SK-N-SH (cell line): ENCODE results near the gene TECR. TPM values are rescaled to one million over a fixed set of nuclear protein-coding genes. Genes with fewer than 3 reads are reported as not detected.

ENCODE experiments used
- CTCF ChIA-PET: fragments of 300-600, 350-600 bp; formaldehyde crosslinking; extraction: SDS; loops from one replicate; lab custom pipeline; 2021; lab: Yijun Ruan, JAX
- POLR2A ChIA-PET: fragments of 350-600 bp; sonication (Branson Sonifier 250); formaldehyde crosslinking; extraction: SDS; loops from one replicate; lab custom pipeline; 2020; ENCODE audit warnings: antibody characterized with exemption, inconsistent platforms; lab: Yijun Ruan, JAX
- DNase-seq: peaks from one replicate; pipeline ENCODE4 v3.0.0; 2012
- H2AFZ ChIP-seq: fragments of 200-600 bp; sonication (generic); 2 replicates; pipeline ENCODE4 v1.8.1; 2016; ENCODE audit warnings: antibody characterized with exemption, mild to moderate bottlenecking, low read depth
- H3F3A ChIP-seq: fragments of 200-600 bp; sonication (generic); replicated peaks from 2 replicates; pipeline ENCODE3; 2016; ENCODE audit warnings: antibody characterized with exemption, mild to moderate bottlenecking; ENCODE audit not compliant: insufficient read depth
- H3K27ac ChIP-seq, 2 experiments: fragments of 200-500 bp in 1 of 2; fragments of 200-600 bp in 1 of 2; sonication (Bioruptor generic) in 1 of 2; sonication (generic), shearing (Covaris generic) in 1 of 2; 2 replicates each; pipeline versions ENCODE4 v1.5.1 to v1.6.1; 2014 to 2016; ENCODE audit warnings: low read depth in 2 of 2, inconsistent platforms in 1 of 2, low read length in 1 of 2, mild to moderate bottlenecking in 1 of 2, mixed read lengths in 1 of 2
- H3K27me3 ChIP-seq: fragments of 200-600 bp; sonication (generic), shearing (Covaris generic); 2 replicates; pipeline ENCODE4 v1.6.1; 2016; ENCODE audit warnings: mixed run types; ENCODE audit not compliant: insufficient read depth
- H3K36me3 ChIP-seq, 2 experiments: fragments of 200-500 bp in 1 of 2; fragments of 200-600 bp in 1 of 2; sonication (Bioruptor generic) in 1 of 2; sonication (generic) in 1 of 2; replicated peaks in 1 of 2; 2 replicates each; pipeline versions ENCODE3 to v1.5.1; 2014 to 2016; ENCODE audit warnings: low read length in 1 of 2, mild to moderate bottlenecking in 1 of 2; ENCODE audit not compliant: insufficient read depth in 2 of 2, control insufficient read depth in 1 of 2
- H3K4me1 ChIP-seq, 2 experiments: fragments of 200-500 bp in 1 of 2; fragments of 200-600 bp in 1 of 2; sonication (Bioruptor generic) in 1 of 2; sonication (generic), shearing (Covaris generic) in 1 of 2; 2 replicates each; pipeline versions ENCODE4 v1.5.1 to v1.6.1; 2014 to 2016; ENCODE audit warnings: low read depth in 1 of 2, low read length in 1 of 2, mixed run types in 1 of 2; ENCODE audit not compliant: insufficient read depth in 2 of 2, control insufficient read depth in 1 of 2
- H3K4me2 ChIP-seq: fragments of 200-600 bp; sonication (generic), shearing (Covaris generic); 2 replicates; pipeline ENCODE4 v1.6.1; 2017; ENCODE audit warnings: mixed run types
- H3K4me3 ChIP-seq, 2 experiments: fragments of 200-500 bp in 1 of 2; fragments of 200-600 bp in 1 of 2; sonication (Bioruptor generic) in 1 of 2; sonication (generic), shearing (Covaris generic) in 1 of 2; 2 replicates each; pipeline versions ENCODE4 v1.5.1 to v1.8.1; 2014 to 2016; ENCODE audit warnings: low read depth in 2 of 2, inconsistent platforms in 1 of 2, low read length in 1 of 2, mild to moderate bottlenecking in 1 of 2, mixed read lengths in 1 of 2, moderate library complexity in 1 of 2
- H3K79me2 ChIP-seq: fragments of 200-600 bp; sonication (generic); 2 replicates; pipeline ENCODE4 v1.8.1; 2017; ENCODE audit warnings: mild to moderate bottlenecking; ENCODE audit not compliant: insufficient read depth
- H3K9ac ChIP-seq: fragments of 200-600 bp; sonication (generic); 2 replicates; pipeline ENCODE4 v1.6.1; 2017; ENCODE audit warnings: mixed run types
- H3K9me2 ChIP-seq: fragments of 200-600 bp; sonication (generic); 2 replicates; pipeline ENCODE4 v1.6.1; 2017; ENCODE audit warnings: mixed run types
- H3K9me3 ChIP-seq: fragments of 200-600 bp; sonication (generic); 2 replicates; pipeline ENCODE4 v1.6.1; 2017; ENCODE audit warnings: mixed run types, mild to moderate bottlenecking, moderate library complexity
- H4K20me1 ChIP-seq: fragments of 200-600 bp; sonication (generic); 2 replicates; pipeline ENCODE4 v1.6.1; 2017; ENCODE audit warnings: mild to moderate bottlenecking, mixed run types; ENCODE audit not compliant: insufficient read depth
- CTCF ChIP-seq: fragments of 200-600 bp; sonication (generic); IDR thresholded peaks from 2 replicates; pipeline ENCODE4 v1.6.1; 2017; ENCODE audit warnings: antibody characterized with exemption, mild to moderate bottlenecking, moderate library complexity
- EP300 ChIP-seq, 2 experiments: IDR thresholded peaks; 2 replicates each; pipeline versions ENCODE4 v1.4.0 to v1.6.1; 2012; ENCODE audit warnings: borderline replicate concordance in 1 of 2, low read depth in 1 of 2, low read length in 1 of 2
- FOXJ3 ChIP-seq: sonication (generic); formaldehyde crosslinking; IDR thresholded peaks from 2 replicates; pipeline ENCODE4 v1.5.1; 2020; ENCODE audit warnings: mild to moderate bottlenecking, missing genetic modification reagents
- FOXM1 ChIP-seq: IDR thresholded peaks from 2 replicates; pipeline ENCODE4 v1.4.0; 2012; ENCODE audit warnings: low read depth, mild to moderate bottlenecking
- GATA2 ChIP-seq: sonication (generic); formaldehyde crosslinking; IDR thresholded peaks from 2 replicates; pipeline ENCODE4 v1.5.0; 2020; ENCODE audit warnings: mild to moderate bottlenecking, missing genetic modification reagents
- MXI1 ChIP-seq: IDR thresholded peaks from 2 replicates; pipeline ENCODE4 v1.6.1; 2012; ENCODE audit warnings: mild to moderate bottlenecking, low read depth, low read length, improper control_type of control experiment
- RAD21 ChIP-seq: IDR thresholded peaks from 2 replicates; pipeline ENCODE4 v1.6.1; 2012; ENCODE audit warnings: mild to moderate bottlenecking, low read length
- REST ChIP-seq: IDR thresholded peaks from 2 replicates; pipeline ENCODE4 v1.6.1; 2012; ENCODE audit warnings: mild to moderate bottlenecking, low read depth, low read length, moderate library complexity
- SIN3A ChIP-seq: IDR thresholded peaks from 2 replicates; pipeline ENCODE4 v1.6.1; 2012; ENCODE audit warnings: low read depth, mild to moderate bottlenecking, low read length, moderate library complexity, borderline replicate concordance
- SMC3 ChIP-seq: IDR thresholded peaks from 2 replicates; pipeline ENCODE4 v1.6.1; 2012; ENCODE audit warnings: low read depth, low read length, improper control_type of control experiment
- TEAD4 ChIP-seq: IDR thresholded peaks from 2 replicates; pipeline ENCODE4 v1.4.0; 2012; ENCODE audit warnings: mild to moderate bottlenecking, borderline replicate concordance; ENCODE audit not compliant: insufficient read depth
- USF2 ChIP-seq: fragments of 150-350 bp; IDR thresholded peaks from 2 replicates; pipeline ENCODE4 v1.6.1; 2017; ENCODE audit warnings: antibody characterized with exemption, low read length, low read depth, borderline replicate concordance
- whole genome bisulfite sequencing: methylation state at CpG from one replicate; pipeline ENCODE4 v1.1.6; 2017; ENCODE audit warnings: low lambda C conversion rate; 5-methylcytosine and 5-hydroxymethylcytosine counted together
- polyA plus RNA-seq, 3 experiments: library from polyadenylated mRNA; depleted of rRNA; stranded (reverse); fragments of >200 nt; gene quantifications; 2 replicates each; pipeline ENCODE4 v1.2.3, GENCODE V29; 2012
- TF ChIP-seq, protein P1 (sequence below): IDR thresholded peaks from 2 replicates; pipeline ENCODE4 v1.4.0; 2012; ENCODE audit warnings: low read depth, borderline replicate concordance
- TF ChIP-seq, protein P2 (sequence below): IDR thresholded peaks from 2 replicates; pipeline ENCODE4 v1.4.0; 2012; ENCODE audit warnings: low read depth

TECR gene
- polyA plus RNA-seq, 1 of the 3 experiments (the other 2 are of a cell fraction), result 110 TPM

DNA sequence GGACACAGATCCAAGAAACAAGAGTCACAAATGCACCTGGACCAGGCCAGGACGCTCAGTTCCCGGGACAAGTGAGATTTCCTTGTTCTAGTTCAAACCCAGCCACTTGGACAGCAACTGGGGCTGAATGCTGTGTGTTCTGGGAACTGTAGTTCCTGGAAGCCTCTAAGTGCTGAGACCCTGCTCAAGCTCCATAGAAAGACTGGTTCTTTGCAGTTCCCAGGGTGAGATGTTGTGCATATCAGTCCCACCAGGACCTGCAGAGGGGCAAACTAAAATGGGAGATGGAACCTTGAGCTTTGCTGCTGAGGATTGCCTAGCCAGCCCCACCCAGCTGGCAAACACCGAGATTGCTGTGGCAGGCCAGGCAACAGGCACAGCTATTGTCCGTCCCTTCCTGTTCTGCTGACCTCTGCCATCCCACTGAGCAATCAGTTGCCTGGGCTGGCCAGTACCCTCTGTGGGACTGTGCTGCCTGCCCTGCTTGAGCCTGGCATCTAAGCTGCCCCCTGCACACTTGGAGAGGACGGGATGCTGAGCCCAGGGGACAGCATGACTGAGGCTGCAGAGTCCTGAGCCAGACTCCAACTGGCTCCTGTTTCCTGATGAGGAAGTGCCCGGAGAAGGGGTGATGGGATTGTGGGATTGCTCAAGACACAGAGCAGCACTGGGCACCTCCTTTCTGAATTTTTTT lies 32.0 kb upstream of the TECR start:
- CTCF ChIA-PET, result interaction anchor here (0.9 to 3.9 kb wide), 5 partner anchors 8 to 59 kb away, joined by 3 to 45 read pairs (median 4); no protein-coding TSS in a partner anchor
- DNase-seq, result no peak
- Histone ChIP-seq H3K4me2 (no peak overlapping the region), H4K20me1 (peaks cover 16% of the 10 kb centered on the region), H3F3A (no peaks in the 10 kb centered on the region), H3K4me3 (no peak overlapping the region), H3K79me2 (peaks cover 34% of the 10 kb centered on the region), H3K27me3 (no peaks in the 10 kb centered on the region), H2AFZ (no peak overlapping the region), H3K27ac (no peak overlapping the region), H3K9ac (no peak overlapping the region), H3K4me1 (peaks cover 4 to 25% of the 10 kb centered on the region in 2 experiments; a peak in 2 of 4 replicates), H3K36me3 (no peaks in the 10 kb centered on the region), H3K9me2 (no peaks in the 10 kb centered on the region), H3K9me3 (no peaks in the 10 kb centered on the region)
- TF ChIP-seq SMC3 (no peak), MXI1 (no peak), FOXJ3 (CRISPR knock-in tag) (no peak), REST (no peak), RAD21 (no peak), SIN3A (no peak), CTCF (no peak), USF2 (no peak), FOXM1 (no peak), TEAD4 (no peak), GATA2 (CRISPR knock-in tag) (no peak), EP300 (IDR thresholded peaks at IDR 0.05; ENCODE audit: borderline replicate concordance in 1 of 2, low read depth in 1 of 2, low read length in 1 of 2) (no peak)
- TF ChIP-seq, protein P1, sequence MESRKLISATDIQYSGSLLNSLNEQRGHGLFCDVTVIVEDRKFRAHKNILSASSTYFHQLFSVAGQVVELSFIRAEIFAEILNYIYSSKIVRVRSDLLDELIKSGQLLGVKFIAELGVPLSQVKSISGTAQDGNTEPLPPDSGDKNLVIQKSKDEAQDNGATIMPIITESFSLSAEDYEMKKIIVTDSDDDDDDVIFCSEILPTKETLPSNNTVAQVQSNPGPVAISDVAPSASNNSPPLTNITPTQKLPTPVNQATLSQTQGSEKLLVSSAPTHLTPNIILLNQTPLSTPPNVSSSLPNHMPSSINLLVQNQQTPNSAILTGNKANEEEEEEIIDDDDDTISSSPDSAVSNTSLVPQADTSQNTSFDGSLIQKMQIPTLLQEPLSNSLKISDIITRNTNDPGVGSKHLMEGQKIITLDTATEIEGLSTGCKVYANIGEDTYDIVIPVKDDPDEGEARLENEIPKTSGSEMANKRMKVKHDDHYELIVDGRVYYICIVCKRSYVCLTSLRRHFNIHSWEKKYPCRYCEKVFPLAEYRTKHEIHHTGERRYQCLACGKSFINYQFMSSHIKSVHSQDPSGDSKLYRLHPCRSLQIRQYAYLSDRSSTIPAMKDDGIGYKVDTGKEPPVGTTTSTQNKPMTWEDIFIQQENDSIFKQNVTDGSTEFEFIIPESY, result no peak
- TF ChIP-seq, protein P2, sequence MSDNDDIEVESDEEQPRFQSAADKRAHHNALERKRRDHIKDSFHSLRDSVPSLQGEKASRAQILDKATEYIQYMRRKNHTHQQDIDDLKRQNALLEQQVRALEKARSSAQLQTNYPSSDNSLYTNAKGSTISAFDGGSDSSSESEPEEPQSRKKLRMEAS, result no peak
- POLR2A ChIA-PET, result interaction anchor here (2.4 kb wide), 1 partner anchor 21 kb away, joined by 15 read pairs; the partner anchor contains the start of gene DNAJB1
- WGBS, result 64% methylated on average over 3 of the region's 6 CpGs
